IMR-90 (cell line): ENCODE measurements around the gene DNAH9. TPM values are rescaled to one million over a fixed set of nuclear protein-coding genes. Genes with fewer than 3 reads are reported as not detected.
A peak's percentile ranks its signal among the peaks of the same experiment; 100 is the strongest.

Experiments
- ATAC-seq: fragments of 200-7000 bp; cut with Tn5 transposase; 2 replicates; pipeline ENCODE4 v1.9.1; 2020; ENCODE audit warnings: low read depth, mild to moderate bottlenecking, moderate library complexity
- Bru-seq: library from RNA; stranded (reverse); fragments of 400-500 nt; gene quantifications from one replicate; lab custom pipeline; 2021; lab: Mats Ljungman, UMichigan
- BruChase-seq, 2 experiments: library from RNA; stranded (reverse); fragments of 400-500 nt; gene quantifications; one replicate each; lab custom pipeline; 2021; lab: Mats Ljungman, UMichigan
- BruUV-seq: library from RNA; stranded (reverse); fragments of 400-500 nt; replicated peaks from 2 replicates; lab custom pipeline; 2021; lab: Mats Ljungman, UMichigan
- CTCF ChIA-PET: fragments of 300-600 bp; formaldehyde crosslinking; extraction: SDS; loops from one replicate; lab custom pipeline; 2021; ENCODE audit warnings: antibody characterized with exemption; lab: Yijun Ruan, JAX
- POLR2A ChIA-PET: fragments of 300-600 bp; sonication (Branson Sonifier 250); formaldehyde crosslinking; loops from one replicate; lab custom pipeline; 2022; ENCODE audit warnings: antibody characterized with exemption; ENCODE audit not compliant: unreplicated experiment; lab: Charles Lee
- DNase-seq: peaks from one replicate; pipeline ENCODE4 v3.0.0; 2013
- H2AFZ ChIP-seq: replicated peaks from 2 replicates; pipeline ENCODE3; 2013; ENCODE audit warnings: low read length, mild to moderate bottlenecking; ENCODE audit not compliant: poor library complexity
- H2AK5ac ChIP-seq: 2 replicates; pipeline ENCODE4 v1.6.1; 2013; ENCODE audit warnings: low read depth, low read length, inconsistent platforms
- H2AK9ac ChIP-seq: replicated peaks from 2 replicates; pipeline ENCODE3; 2013; ENCODE audit warnings: mild to moderate bottlenecking, low read depth, low read length, moderate library complexity; ENCODE audit not compliant: poor library complexity
- H2BK120ac ChIP-seq: 2 replicates; pipeline ENCODE4 v1.6.1; 2013; ENCODE audit warnings: low read depth, low read length, inconsistent platforms
- H2BK15ac ChIP-seq: 3 replicates; pipeline ENCODE4 v1.6.1; 2013; ENCODE audit warnings: low read depth, low read length, inconsistent platforms
- H2BK20ac ChIP-seq: 2 replicates; pipeline ENCODE4 v1.6.1; 2013; ENCODE audit warnings: low read depth, mild to moderate bottlenecking, inconsistent platforms, low read length, moderate library complexity
- H2BK5ac ChIP-seq: 2 replicates; pipeline ENCODE4 v1.6.1; 2013; ENCODE audit warnings: mild to moderate bottlenecking, low read depth, low read length, inconsistent platforms; ENCODE audit not compliant: poor library complexity, severe bottlenecking
- H3K14ac ChIP-seq: replicated peaks from 2 replicates; pipeline ENCODE4 v1.6.1; 2013; ENCODE audit warnings: low read depth, low read length, inconsistent platforms
- H3K18ac ChIP-seq: 2 replicates; pipeline ENCODE4 v1.6.1; 2013; ENCODE audit warnings: low read depth, low read length, control low read depth
- H3K23ac ChIP-seq: 2 replicates; pipeline ENCODE4 v1.6.1; 2013; ENCODE audit warnings: low read depth, low read length, inconsistent platforms
- H3K27ac ChIP-seq: 2 replicates; pipeline ENCODE4 v1.5.1; 2013; ENCODE audit warnings: mild to moderate bottlenecking, control low read depth, low read length; ENCODE audit not compliant: insufficient read depth
- H3K27me3 ChIP-seq: 2 replicates; pipeline ENCODE4 v1.6.1; 2013; ENCODE audit warnings: low read length; ENCODE audit not compliant: control insufficient read depth, insufficient read depth
- H3K36me3 ChIP-seq: 2 replicates; pipeline ENCODE4 v1.6.1; 2013; ENCODE audit warnings: low read length, mixed read lengths; ENCODE audit not compliant: control insufficient read depth, insufficient read depth
- H3K4ac ChIP-seq: 2 replicates; pipeline ENCODE4 v1.6.1; 2013; ENCODE audit warnings: low read depth, low read length, inconsistent platforms
- H3K4me1 ChIP-seq: 2 replicates; pipeline ENCODE4 v1.6.1; 2013; ENCODE audit warnings: low read length, mixed read lengths; ENCODE audit not compliant: control insufficient read depth, insufficient read depth
- H3K4me2 ChIP-seq: 2 replicates; pipeline ENCODE4 v1.6.1; 2013; ENCODE audit warnings: low read depth, mild to moderate bottlenecking, control low read depth, low read length, moderate library complexity
- H3K4me3 ChIP-seq: 2 replicates; pipeline ENCODE4 v1.5.1; 2013; ENCODE audit warnings: low read depth, mild to moderate bottlenecking, control low read depth, low read length, moderate library complexity; ENCODE audit not compliant: insufficient read depth
- H3K56ac ChIP-seq: 2 replicates; pipeline ENCODE4 v1.6.1; 2013; ENCODE audit warnings: low read length, inconsistent platforms; ENCODE audit not compliant: insufficient read depth; ENCODE audit errors: extremely low read depth
- H3K79me1 ChIP-seq, 2 experiments: 2 replicates each; pipeline ENCODE4 v1.6.1; 2013; ENCODE audit warnings: low read length in 2 of 2, inconsistent platforms in 1 of 2, low read depth in 1 of 2
- H3K9ac ChIP-seq: 2 replicates; pipeline ENCODE4 v1.6.1; 2013; ENCODE audit warnings: low read depth, low read length, control low read depth
- H3K9me1 ChIP-seq: 2 replicates; pipeline ENCODE4 v1.6.1; 2013; ENCODE audit warnings: low read length, inconsistent platforms; ENCODE audit not compliant: insufficient read depth
- H3K9me3 ChIP-seq: 2 replicates; pipeline ENCODE4 v1.6.1; 2013; ENCODE audit warnings: low read length; ENCODE audit not compliant: control insufficient read depth, insufficient read depth
- H4K20me1 ChIP-seq: 2 replicates; pipeline ENCODE4 v1.6.1; 2013; ENCODE audit warnings: low read length, inconsistent platforms; ENCODE audit not compliant: insufficient read depth
- H4K5ac ChIP-seq: 2 replicates; pipeline ENCODE4 v1.6.1; 2013; ENCODE audit warnings: mild to moderate bottlenecking, low read depth, low read length, control low read depth
- H4K8ac ChIP-seq, 2 experiments: 2 replicates each; pipeline ENCODE4 v1.6.1; 2013; ENCODE audit warnings: low read depth in 2 of 2, low read length in 2 of 2, control low read depth in 1 of 2, inconsistent platforms in 1 of 2
- H4K91ac ChIP-seq: 2 replicates; pipeline ENCODE4 v1.6.1; 2013; ENCODE audit warnings: low read depth, low read length, inconsistent platforms; ENCODE audit not compliant: insufficient read depth
- BHLHE40 ChIP-seq: fragments of 150-350 bp; IDR thresholded peaks from 2 replicates; pipeline ENCODE4 v1.6.1; 2016; ENCODE audit warnings: mild to moderate bottlenecking, low read depth, low read length
- CHD1 ChIP-seq: IDR thresholded peaks from 2 replicates; pipeline ENCODE4 v1.6.1; 2012; ENCODE audit warnings: low read depth, low read length, improper control_type of control experiment
- NFE2L2 ChIP-seq: fragments of 150-350 bp; IDR thresholded peaks from 2 replicates; pipeline ENCODE4 v1.6.1; 2016; ENCODE audit warnings: low read depth, mild to moderate bottlenecking, low read length
- POLR2A ChIP-seq: IDR thresholded peaks from 2 replicates; pipeline ENCODE4 v1.6.1; 2012; ENCODE audit warnings: mild to moderate bottlenecking, low read depth, low read length
- RFX5 ChIP-seq: IDR thresholded peaks from 2 replicates; pipeline ENCODE4 v1.8.0; 2012; ENCODE audit warnings: low read depth, mild to moderate bottlenecking, low read length, moderate library complexity
- SMC3 ChIP-seq: fragments of 150-350 bp; IDR thresholded peaks from 2 replicates; pipeline ENCODE4 v1.6.1; 2016; ENCODE audit warnings: low read depth, mild to moderate bottlenecking, antibody characterized with exemption, low read length, moderate library complexity
- WGBS, 2 experiments: methylation state at CpG; one replicate each; pipeline versions ENCODE4 v1.1.5 to v1.1.7; 2013; ENCODE audit warnings: missing lambda C conversion rate in 2 of 2; ENCODE audit not compliant: insufficient read length in 1 of 2; ENCODE audit errors: extremely low coverage in 2 of 2; 5-methylcytosine and 5-hydroxymethylcytosine counted together
- dilution Hi-C: fragments of 300-500 bp; cut with HindIII; formaldehyde crosslinking; loops from one replicate; pipeline ENCODE4 v1.14.3; 2018; ENCODE audit warnings: low sequenced_read_pairs; ENCODE audit not compliant: unreplicated experiment
- in situ Hi-C: fragments of 300-500 bp; cut with MboI; formaldehyde crosslinking; loops from 3 replicates; pipeline ENCODE4 v1.14.3; 2019; ENCODE audit warnings: low sequenced_read_pairs, inconsistent platforms, mixed read lengths
- intact Hi-C: fragments of 100-400 bp; cut with micrococcal nuclease; formaldehyde crosslinking; loops from 2 replicates; pipeline ENCODE4 v1.10.0; 2022
- long read RNA-seq: library from polyadenylated mRNA; unstranded; transcript quantifications from one replicate; pipeline ENCODE4 v2.0.0, GENCODE V29; 2021; ENCODE audit not compliant: unreplicated experiment
- polyA plus RNA-seq, 3 experiments: library from polyadenylated mRNA; depleted of rRNA; stranded (reverse); fragments of >200 nt; gene quantifications; 2 replicates each; pipeline ENCODE4 v1.2.3, GENCODE V29; 2012; ENCODE audit warnings: low replicate concordance in 1 of 3
- total RNA-seq: library from RNA; depleted of rRNA; stranded (reverse); fragments of >200 nt; gene quantifications from 2 replicates; pipeline ENCODE4 v1.2.3, GENCODE V29; 2012; rRNA removed
- TF ChIP-seq, protein P1 (sequence below): conservative IDR thresholded peaks from 2 replicates; pipeline ENCODE4 v1.5.1; 2012; ENCODE audit warnings: mild to moderate bottlenecking, low read depth, low read length, improper control_type of control experiment
- TF ChIP-seq, protein P2 (sequence below): fragments of 150-350 bp; IDR thresholded peaks from 2 replicates; pipeline ENCODE4 v1.6.1; 2017; ENCODE audit warnings: mild to moderate bottlenecking, antibody characterized with exemption, low read length, low read depth

DNAH9 gene, protein sequence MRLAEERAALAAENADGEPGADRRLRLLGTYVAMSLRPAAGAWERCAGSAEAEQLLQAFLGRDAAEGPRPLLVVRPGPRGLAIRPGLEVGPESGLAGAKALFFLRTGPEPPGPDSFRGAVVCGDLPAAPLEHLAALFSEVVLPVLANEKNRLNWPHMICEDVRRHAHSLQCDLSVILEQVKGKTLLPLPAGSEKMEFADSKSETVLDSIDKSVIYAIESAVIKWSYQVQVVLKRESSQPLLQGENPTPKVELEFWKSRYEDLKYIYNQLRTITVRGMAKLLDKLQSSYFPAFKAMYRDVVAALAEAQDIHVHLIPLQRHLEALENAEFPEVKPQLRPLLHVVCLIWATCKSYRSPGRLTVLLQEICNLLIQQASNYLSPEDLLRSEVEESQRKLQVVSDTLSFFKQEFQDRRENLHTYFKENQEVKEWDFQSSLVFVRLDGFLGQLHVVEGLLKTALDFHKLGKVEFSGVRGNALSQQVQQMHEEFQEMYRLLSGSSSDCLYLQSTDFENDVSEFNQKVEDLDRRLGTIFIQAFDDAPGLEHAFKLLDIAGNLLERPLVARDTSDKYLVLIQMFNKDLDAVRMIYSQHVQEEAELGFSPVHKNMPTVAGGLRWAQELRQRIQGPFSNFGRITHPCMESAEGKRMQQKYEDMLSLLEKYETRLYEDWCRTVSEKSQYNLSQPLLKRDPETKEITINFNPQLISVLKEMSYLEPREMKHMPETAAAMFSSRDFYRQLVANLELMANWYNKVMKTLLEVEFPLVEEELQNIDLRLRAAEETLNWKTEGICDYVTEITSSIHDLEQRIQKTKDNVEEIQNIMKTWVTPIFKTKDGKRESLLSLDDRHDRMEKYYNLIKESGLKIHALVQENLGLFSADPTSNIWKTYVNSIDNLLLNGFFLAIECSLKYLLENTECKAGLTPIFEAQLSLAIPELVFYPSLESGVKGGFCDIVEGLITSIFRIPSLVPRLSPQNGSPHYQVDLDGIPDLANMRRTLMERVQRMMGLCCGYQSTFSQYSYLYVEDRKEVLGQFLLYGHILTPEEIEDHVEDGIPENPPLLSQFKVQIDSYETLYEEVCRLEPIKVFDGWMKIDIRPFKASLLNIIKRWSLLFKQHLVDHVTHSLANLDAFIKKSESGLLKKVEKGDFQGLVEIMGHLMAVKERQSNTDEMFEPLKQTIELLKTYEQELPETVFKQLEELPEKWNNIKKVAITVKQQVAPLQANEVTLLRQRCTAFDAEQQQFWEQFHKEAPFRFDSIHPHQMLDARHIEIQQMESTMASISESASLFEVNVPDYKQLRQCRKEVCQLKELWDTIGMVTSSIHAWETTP (N-terminal part only)
- total RNA-seq (not detected in 2 replicates), polyA plus RNA-seq (2012; rRNA removed) (not detected in 2 replicates), Bru-seq, nascent RNA (percentile 0 among the genes with signal in this experiment), BruChase-seq, experiment 1, labeled RNA remaining after a 6-hour chase (percentile 1 among the genes with signal in this experiment), BruChase-seq, experiment 2, labeled RNA remaining after a 2-hour chase (percentile 0 among the genes with signal in this experiment)
- not detected in 2 replicates for polyA plus RNA-seq (2012; cell fraction: cytosol; rRNA removed)
- polyA plus RNA-seq (2012; cell fraction: nucleus; rRNA removed; ENCODE audit: low replicate concordance) = not detected in 2 replicates
- long read RNA-seq = 0 reads

DNA sequence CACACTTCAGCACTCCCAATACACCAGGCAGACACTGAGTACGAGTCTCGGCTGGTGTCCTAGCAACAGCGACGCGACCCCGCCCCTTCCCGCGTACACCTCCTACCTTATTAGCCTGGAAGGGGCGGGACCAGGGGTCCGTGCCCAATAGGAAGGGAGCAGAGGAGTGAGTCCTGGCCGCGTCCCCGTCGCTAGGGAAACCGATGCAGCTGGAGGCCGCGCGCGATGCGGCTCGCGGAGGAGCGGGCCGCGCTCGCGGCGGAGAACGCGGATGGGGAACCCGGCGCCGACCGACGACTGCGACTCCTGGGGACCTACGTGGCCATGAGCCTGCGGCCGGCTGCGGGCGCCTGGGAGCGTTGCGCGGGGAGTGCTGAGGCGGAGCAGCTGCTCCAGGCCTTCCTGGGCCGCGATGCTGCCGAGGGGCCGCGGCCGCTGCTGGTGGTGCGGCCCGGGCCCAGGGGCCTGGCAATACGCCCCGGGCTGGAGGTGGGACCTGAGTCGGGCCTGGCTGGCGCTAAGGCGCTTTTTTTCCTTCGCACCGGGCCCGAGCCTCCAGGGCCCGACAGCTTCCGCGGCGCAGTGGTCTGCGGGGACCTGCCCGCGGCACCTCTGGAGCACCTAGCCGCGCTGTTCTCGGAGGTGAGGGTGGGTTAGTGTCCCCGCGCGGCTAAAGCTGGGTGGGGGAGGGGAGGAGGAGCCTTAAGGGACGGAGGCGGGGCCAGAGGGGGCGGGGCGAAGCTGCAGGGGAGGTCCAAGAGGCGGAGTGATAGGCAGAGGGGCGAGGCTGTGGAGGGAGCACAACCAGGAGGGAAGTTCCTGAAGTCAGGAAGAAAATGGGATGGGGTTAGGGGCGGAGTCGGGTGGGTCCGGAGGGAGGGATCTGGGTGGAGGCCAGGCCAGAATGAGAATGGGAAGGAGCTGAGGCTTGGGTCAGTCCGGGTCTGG lies at the start of gene DNAH9:
DNAH9 (plus strand) TSS at position 197 of the 948 bp plus-strand sequence; CDS start at position 226, 29 bp downstream.
- Histone ChIP-seq H4K5ac (no peak within 1 kb of the TSS), H3K79me1 (no peaks in the 10 kb centered on the region), H3K27me3 (no peaks in the 10 kb centered on the region), H2BK20ac (no peak within 1 kb of the TSS), H3K56ac (no peak within 1 kb of the TSS), H3K18ac (no peak within 1 kb of the TSS), H3K14ac (no peak within 1 kb of the TSS), H3K9me3 (peaks cover 19% of the 10 kb centered on the region), H3K4me2 (no peak within 1 kb of the TSS), H2AK5ac (no peak within 1 kb of the TSS), H3K4ac (no peak within 1 kb of the TSS), H3K4me1 (no peaks in the 10 kb centered on the region), H3K23ac (no peak within 1 kb of the TSS), H2BK15ac (no peak within 1 kb of the TSS), H3K9ac (no peak within 1 kb of the TSS), H3K27ac (no peak within 1 kb of the TSS), H2AK9ac (no peak within 1 kb of the TSS), H3K36me3 (no peaks in the 10 kb centered on the region), H4K20me1 (no peaks in the 10 kb centered on the region), H2BK120ac (no peak within 1 kb of the TSS), H3K9me1 (no peaks in the 10 kb centered on the region), H4K8ac (no peak within 1 kb of the TSS), H2BK5ac (no peak within 1 kb of the TSS), H2AFZ (no peak within 1 kb of the TSS), H4K91ac (no peak within 1 kb of the TSS), H3K4me3 (no peak within 1 kb of the TSS)
- dilution Hi-C loops (no loop called here), intact Hi-C loops (no loop called here), in situ Hi-C loops (no loop called here)
- 0 out of 2 replicates have a peak, but pooled peaks have one; percentile 27 for ATAC-seq
- 6% methylated on average over 34 of the region's 84 CpGs; no CpG with 5 or more reads in 1 of the 2 experiments for WGBS, 2 experiments
- ChIA-PET POLR2A (no interaction called here), CTCF (no interaction called here)
- no TSS peak for BruUV-seq
- no peak for DNase-seq
- TF ChIP-seq NFE2L2 (no peak), SMC3 (no peak), POLR2A (no peak), CHD1 (no peak), BHLHE40 (no peak), RFX5 (no peak)
- TF ChIP-seq, protein P1, sequence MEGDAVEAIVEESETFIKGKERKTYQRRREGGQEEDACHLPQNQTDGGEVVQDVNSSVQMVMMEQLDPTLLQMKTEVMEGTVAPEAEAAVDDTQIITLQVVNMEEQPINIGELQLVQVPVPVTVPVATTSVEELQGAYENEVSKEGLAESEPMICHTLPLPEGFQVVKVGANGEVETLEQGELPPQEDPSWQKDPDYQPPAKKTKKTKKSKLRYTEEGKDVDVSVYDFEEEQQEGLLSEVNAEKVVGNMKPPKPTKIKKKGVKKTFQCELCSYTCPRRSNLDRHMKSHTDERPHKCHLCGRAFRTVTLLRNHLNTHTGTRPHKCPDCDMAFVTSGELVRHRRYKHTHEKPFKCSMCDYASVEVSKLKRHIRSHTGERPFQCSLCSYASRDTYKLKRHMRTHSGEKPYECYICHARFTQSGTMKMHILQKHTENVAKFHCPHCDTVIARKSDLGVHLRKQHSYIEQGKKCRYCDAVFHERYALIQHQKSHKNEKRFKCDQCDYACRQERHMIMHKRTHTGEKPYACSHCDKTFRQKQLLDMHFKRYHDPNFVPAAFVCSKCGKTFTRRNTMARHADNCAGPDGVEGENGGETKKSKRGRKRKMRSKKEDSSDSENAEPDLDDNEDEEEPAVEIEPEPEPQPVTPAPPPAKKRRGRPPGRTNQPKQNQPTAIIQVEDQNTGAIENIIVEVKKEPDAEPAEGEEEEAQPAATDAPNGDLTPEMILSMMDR = no peak
- TF ChIP-seq, protein P2, sequence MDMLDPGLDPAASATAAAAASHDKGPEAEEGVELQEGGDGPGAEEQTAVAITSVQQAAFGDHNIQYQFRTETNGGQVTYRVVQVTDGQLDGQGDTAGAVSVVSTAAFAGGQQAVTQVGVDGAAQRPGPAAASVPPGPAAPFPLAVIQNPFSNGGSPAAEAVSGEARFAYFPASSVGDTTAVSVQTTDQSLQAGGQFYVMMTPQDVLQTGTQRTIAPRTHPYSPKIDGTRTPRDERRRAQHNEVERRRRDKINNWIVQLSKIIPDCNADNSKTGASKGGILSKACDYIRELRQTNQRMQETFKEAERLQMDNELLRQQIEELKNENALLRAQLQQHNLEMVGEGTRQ = no peak
